22Rv1 (cell line): ENCODE measurements around the gene ALPG.
"Not testable (repeated sequence)": the region's sequence is repeated elsewhere in the genome, so short reads cannot be mapped to it uniquely, and the experiment has no call there.

ENCODE experiments used
- CTCF ChIP-seq: fragments of 450-650 bp; IDR thresholded peaks from 2 replicates; pipeline ENCODE4 v1.5.1; 2017; ENCODE audit warnings: mild to moderate bottlenecking
- ZFX ChIP-seq: fragments of 450-650 bp; IDR thresholded peaks from 2 replicates; pipeline ENCODE4 v1.6.1; 2017; ENCODE audit warnings: antibody characterized with exemption, borderline replicate concordance

GRCh38 chr2:232443669-232444408, 37.2 kb downstream of the ALPG start:
- not testable (repeated sequence) for TF ChIP-seq CTCF, ZFX
